HAP-1 (cell line): ENCODE data around the gene REPS1.

Experiments used
- DNase-seq, 2 experiments: peaks; one replicate each; pipeline ENCODE4 v3.0.0-alpha.2; 2016 to 2020; ENCODE audit warnings: low spot score in 2 of 2
- H3K27me3 ChIP-seq: fragments of 250-450 bp; sonication (Bioruptor Pico); 2 replicates; pipeline ENCODE4 v1.5.1; 2020; ENCODE audit warnings: low read depth, mild to moderate bottlenecking, moderate library complexity
- H3K36me3 ChIP-seq: fragments of 250-450 bp; sonication (Bioruptor Pico); replicated peaks from 2 replicates; pipeline ENCODE4 v1.5.1; 2020; ENCODE audit warnings: mild to moderate bottlenecking
- H3K4me1 ChIP-seq: fragments of 250-450 bp; sonication (Bioruptor Pico); 2 replicates; pipeline ENCODE4 v1.5.1; 2020; ENCODE audit warnings: mild to moderate bottlenecking
- H3K4me3 ChIP-seq: fragments of 250-450 bp; sonication (Bioruptor Pico); 2 replicates; pipeline ENCODE4 v1.5.1; 2020; ENCODE audit warnings: mild to moderate bottlenecking, moderate library complexity
- H3K9me3 ChIP-seq: fragments of 250-450 bp; sonication (Bioruptor Pico); 2 replicates; pipeline ENCODE4 v1.5.1; 2020; ENCODE audit warnings: mild to moderate bottlenecking, moderate library complexity
- in situ Hi-C: fragments of 300-500 bp; cut with MboI; formaldehyde crosslinking; loops from 3 replicates; pipeline ENCODE4 v1.14.3; 2020; ENCODE audit warnings: low sequenced_read_pairs, inconsistent platforms, mixed read lengths

The REPS1 gene

DNA sequence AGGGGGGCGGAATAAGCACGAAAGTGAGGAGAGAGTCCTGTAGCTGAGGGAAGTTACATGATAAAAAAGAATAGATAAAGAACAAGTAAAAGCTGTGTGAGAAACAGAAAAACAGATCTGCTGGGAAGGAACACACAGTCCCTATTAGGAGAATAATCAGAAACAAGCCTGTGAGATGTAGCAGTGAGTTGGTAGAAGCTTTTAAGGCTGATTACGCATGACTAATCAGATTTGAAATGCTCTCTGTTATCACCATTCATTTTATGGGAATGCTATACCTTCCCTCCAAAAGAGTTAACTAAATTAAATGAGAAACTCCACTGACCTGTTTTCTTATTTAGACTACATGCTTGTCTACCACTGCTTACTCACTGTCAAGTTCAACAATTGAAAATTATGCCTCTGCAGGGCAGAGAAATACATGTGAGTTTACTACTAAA is 15.8 kb downstream of the REPS1 start:
- Histone ChIP-seq H3K4me1 (peaks cover 22% of the 10 kb centered on the region), H3K36me3 (no peaks in the 10 kb centered on the region), H3K9me3 (no peaks in the 10 kb centered on the region), H3K4me3 (no peak overlapping the region), H3K27me3 (no peaks in the 10 kb centered on the region)
- in situ Hi-C loops = no loop called here
- no peak for DNase-seq

DNA sequence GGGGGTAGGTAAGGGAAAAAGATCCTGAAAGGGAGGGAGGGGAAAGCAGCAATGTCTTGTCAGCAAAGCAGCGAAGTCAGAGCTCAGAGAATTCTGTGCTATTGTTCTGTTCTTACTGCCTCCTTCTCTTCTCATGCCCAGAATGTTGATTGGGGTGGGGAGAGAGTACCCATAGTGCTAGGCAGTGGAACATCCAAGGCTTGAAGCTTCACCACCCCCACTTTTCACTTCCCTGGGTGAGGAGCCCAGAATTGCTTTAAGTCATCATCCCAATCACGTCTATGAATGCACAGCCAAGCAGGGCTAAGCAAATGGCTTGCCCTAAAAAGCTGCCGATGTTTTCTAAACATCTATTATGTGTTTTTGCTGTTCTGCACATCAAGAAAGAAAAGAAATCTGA is 16.5 kb downstream of the REPS1 start:
- in situ Hi-C loops = no loop called here
- Histone ChIP-seq H3K9me3 (no peaks in the 10 kb centered on the region), H3K27me3 (no peaks in the 10 kb centered on the region), H3K4me1 (peaks cover 19% of the 10 kb centered on the region), H3K4me3 (no peak overlapping the region), H3K36me3 (no peaks in the 10 kb centered on the region)
- no peak for DNase-seq

DNA sequence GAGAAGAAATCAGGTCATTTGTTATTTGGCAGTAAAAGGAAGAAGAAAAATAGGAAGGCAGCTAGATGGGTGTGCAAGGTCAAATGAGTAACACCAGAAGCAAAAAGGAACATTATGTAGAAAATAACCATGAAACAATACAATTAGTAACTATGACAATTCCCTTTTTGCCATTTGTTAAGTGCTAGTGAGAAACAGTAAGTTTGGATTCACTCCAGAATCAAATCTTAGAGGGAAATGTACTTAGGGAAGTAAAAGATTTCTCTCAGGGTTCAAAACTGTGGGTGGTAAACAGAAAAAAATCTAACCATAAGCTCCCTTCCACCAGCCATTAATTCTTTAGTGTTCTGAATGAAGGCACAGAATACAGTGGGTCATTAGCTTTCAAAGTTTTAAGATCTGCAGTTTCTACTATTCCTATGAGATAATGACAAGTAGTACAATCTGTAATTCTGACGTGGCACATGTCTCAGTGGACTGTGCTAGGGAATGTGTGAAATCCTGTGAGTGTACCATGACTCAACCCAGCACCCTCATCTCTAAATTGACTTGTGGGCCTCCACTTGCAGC is 17.1 kb downstream of the REPS1 start:
- in situ Hi-C loops = no loop called here
- H3K4me3 ChIP-seq = no peak overlapping the region

DNA sequence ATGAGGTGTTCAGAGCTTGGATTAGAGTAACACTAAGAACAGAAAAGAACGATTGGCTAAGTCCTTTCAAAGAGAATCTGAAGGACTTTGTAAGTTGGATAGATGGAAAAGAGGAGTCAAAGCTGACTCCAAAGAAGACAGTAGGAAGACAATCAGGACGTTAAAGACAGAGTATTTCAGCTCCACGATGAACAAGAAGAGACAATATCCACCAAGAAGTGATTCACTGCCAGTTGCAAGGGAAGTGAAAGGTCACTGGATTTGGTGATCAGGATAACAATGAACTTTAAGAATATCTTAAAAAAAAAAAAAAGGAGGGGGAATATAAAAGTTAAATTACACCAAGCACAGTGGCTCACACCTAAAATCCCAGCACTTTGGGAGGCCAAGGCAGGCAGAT is 17.9 kb downstream of the REPS1 start:
- peaks cover 22% of the 10 kb centered on the region for H3K4me1 ChIP-seq
- no peaks in the 10 kb centered on the region for H3K27me3 ChIP-seq
- no peaks in the 10 kb centered on the region for H3K36me3 ChIP-seq
- H3K4me3 ChIP-seq = no peak overlapping the region
- in situ Hi-C loops = no loop called here
- H3K9me3 ChIP-seq = no peaks in the 10 kb centered on the region
- DNase-seq = no peak

More for the DNA sequence above, 17.1 kb downstream of the REPS1 start:
- peaks cover 18% of the 10 kb centered on the region for H3K4me1 ChIP-seq
- no peak for DNase-seq
- no peaks in the 10 kb centered on the region for H3K9me3 ChIP-seq
- H3K27me3 ChIP-seq = no peaks in the 10 kb centered on the region
- no peaks in the 10 kb centered on the region for H3K36me3 ChIP-seq

DNA sequence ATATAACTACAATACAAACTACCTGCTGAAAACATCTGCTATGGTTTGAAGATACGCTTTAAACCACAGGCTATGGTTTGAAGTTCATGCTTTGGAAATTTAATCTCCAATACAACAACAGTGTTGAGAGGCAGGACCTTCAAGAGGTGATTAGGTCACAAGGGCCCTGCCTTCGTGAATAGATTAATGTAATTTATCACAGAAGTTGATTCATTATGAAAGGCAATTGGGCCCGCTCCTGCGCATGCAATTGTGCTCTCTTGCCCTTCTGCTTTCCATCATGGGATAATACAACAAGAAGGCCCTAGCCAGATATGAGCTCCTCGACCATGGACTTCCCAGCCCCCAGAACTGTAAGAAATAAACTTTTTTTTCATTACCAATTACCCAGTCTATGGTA is 21.2 kb downstream of the REPS1 start:
- H3K36me3 ChIP-seq = no peaks in the 10 kb centered on the region
- H3K4me1 ChIP-seq = peaks cover 8% of the 10 kb centered on the region
- DNase-seq = no peak
- no peaks in the 10 kb centered on the region for H3K9me3 ChIP-seq
- H3K4me3 ChIP-seq = no peak overlapping the region
- in situ Hi-C loops = no loop called here
- H3K27me3 ChIP-seq = no peaks in the 10 kb centered on the region

DNA sequence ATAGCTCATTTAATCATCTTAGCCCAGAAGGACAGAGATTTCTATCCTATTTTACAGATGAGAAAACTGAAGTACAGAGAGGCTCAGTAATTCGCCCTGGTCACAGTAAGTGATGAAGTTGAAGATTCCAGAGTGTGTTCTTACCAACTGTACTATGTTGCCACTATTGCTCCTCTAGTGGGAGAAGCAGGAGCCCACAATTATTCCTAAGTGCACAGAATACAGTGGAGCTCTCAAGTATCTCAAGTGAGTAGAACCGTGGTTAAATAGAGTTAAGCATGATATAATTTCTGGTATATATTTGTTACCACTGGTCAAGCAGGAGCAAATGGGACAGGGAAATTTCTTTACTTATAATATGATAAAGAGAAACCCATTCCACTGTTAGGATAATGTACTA is 22.1 kb downstream of the REPS1 start:
- H3K27me3 ChIP-seq = no peaks in the 10 kb centered on the region
- no peaks in the 10 kb centered on the region for H3K9me3 ChIP-seq
- in situ Hi-C loops = no loop called here
- no peak for DNase-seq
- H3K4me3 ChIP-seq = no peak overlapping the region
- no peaks in the 10 kb centered on the region for H3K36me3 ChIP-seq
- peaks cover 8% of the 10 kb centered on the region for H3K4me1 ChIP-seq

DNA sequence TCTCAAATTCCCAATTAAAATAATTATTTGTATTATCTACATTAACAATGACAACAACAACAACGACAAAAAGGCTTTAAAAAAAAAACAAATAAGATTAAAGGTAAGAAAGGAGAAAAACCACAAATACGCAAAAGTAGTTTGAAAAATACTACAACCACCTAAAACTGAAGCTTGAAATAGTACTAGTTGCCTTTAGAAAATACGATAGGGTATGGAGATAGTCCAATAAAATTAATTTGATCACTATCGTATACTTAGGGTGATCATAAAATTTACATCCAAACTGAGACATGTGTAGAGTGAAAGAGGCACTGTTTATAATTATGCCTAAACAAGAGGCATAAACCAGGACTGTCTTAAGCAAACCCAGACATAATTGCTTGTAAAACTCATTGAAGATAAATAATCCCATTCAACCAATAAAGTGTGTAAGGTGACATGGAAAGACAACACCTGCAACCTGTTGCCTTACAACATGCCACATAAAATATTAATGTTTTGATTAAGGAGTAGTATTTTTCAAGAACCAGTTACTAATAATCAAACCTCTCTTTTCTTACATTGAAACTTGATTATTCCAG is 22.7 kb downstream of the REPS1 start:
- Histone ChIP-seq H3K4me3 (no peak overlapping the region), H3K27me3 (no peaks in the 10 kb centered on the region), H3K9me3 (no peaks in the 10 kb centered on the region), H3K36me3 (no peaks in the 10 kb centered on the region), H3K4me1 (peaks cover 8% of the 10 kb centered on the region)
- in situ Hi-C loops = no loop called here
- no peak for DNase-seq

DNA sequence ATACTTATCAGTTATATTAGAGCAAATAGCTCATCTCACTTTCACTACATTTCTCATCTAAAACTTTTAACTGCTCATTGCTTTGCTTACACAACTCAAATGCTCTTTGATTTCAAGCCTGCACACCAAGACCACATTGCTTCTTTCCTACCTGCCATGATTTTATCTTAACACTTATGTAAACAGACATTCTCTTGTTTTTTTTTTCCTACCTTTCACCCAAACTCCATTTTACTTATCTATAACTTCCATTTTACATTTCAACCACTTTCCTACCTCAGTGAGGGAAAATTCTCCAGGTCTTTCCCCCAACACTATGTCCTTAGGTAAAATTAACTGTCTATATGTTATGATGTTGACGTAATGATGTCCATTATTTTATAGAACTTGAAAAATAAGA is 24.0 kb downstream of the REPS1 start:
- H3K27me3 ChIP-seq = no peaks in the 10 kb centered on the region
- no peak for DNase-seq
- in situ Hi-C loops = no loop called here

DNA sequence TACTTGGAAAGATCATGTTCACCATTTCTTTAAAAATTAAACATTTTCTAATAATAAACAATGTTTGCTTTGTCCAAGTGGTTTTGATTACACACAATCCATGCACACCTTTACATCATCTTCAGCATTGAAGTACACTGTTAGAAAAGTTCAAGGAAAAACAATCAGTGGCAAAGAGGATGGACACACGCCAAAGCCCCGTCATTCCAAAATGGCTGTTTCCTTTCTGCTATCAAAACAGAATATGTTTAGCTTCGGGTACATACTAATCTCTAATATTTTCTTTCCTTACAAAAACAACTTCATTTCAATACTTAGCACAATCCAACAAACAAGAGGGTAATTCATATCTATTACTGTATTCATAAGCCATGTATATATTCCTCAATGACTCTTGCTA is 24.5 kb downstream of the REPS1 start:
- in situ Hi-C loops = no loop called here
- H3K27me3 ChIP-seq = no peaks in the 10 kb centered on the region
- H3K4me3 ChIP-seq = no peak overlapping the region
- H3K9me3 ChIP-seq = no peaks in the 10 kb centered on the region
- DNase-seq = no peak
- H3K4me1 ChIP-seq = peaks cover 10% of the 10 kb centered on the region
- H3K36me3 ChIP-seq = no peaks in the 10 kb centered on the region

More for the DNA sequence above, 24.0 kb downstream of the REPS1 start:
- no peaks in the 10 kb centered on the region for H3K36me3 ChIP-seq
- H3K4me3 ChIP-seq = no peak overlapping the region
- peaks cover 10% of the 10 kb centered on the region for H3K4me1 ChIP-seq
- no peaks in the 10 kb centered on the region for H3K9me3 ChIP-seq

DNA sequence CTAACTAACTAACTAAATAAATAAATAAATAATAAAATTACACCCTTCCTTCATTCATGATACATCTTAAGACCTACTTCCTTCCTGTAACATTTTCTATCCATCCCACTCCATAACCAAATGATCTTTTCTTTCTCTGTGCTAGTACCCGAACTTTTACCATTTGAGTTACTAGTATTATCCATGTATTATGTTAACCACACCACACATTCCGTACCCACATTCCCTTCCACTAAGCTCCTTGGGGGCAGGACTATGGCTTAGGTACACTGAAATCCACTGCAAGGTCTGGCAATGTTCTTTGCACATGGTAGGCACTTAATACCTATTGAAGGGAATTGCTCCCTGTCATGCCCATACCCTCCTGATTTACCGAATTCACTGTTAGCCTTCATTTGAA is 24.9 kb downstream of the REPS1 start:
- in situ Hi-C loops = no loop called here

DNA sequence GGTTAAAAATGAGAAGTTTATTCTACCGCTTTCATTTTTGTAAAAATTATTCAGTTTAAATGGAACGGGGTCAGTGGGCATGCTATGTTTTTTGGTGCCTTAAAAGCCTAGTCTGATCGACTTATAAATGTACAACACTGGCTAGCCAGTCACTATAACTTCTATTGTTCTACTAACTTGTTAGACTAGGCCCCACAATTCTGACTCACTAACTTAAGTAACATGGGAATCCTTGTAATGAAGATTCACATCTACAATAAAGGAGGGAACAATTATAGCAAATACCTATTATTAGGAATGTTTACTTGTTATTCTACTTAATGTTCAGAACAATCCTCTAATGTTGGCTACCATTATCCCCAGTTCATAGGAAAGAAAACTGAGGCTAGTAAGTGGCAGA is 28.5 kb downstream of the REPS1 start:
- no peak overlapping the region for H3K4me3 ChIP-seq
- no peaks in the 10 kb centered on the region for H3K9me3 ChIP-seq
- no peaks in the 10 kb centered on the region for H3K36me3 ChIP-seq
- in situ Hi-C loops = no loop called here
- DNase-seq = no peak
- H3K27me3 ChIP-seq = no peaks in the 10 kb centered on the region
- 0 out of 2 replicates have a peak, but pooled peaks cover 2% of the 10 kb centered on the region for H3K4me1 ChIP-seq

More for the DNA sequence above, 24.9 kb downstream of the REPS1 start:
- no peak for DNase-seq
- no peaks in the 10 kb centered on the region for H3K36me3 ChIP-seq
- no peaks in the 10 kb centered on the region for H3K9me3 ChIP-seq
- no peak overlapping the region for H3K4me3 ChIP-seq
- no peaks in the 10 kb centered on the region for H3K27me3 ChIP-seq
- H3K4me1 ChIP-seq = peaks cover 10% of the 10 kb centered on the region

DNA sequence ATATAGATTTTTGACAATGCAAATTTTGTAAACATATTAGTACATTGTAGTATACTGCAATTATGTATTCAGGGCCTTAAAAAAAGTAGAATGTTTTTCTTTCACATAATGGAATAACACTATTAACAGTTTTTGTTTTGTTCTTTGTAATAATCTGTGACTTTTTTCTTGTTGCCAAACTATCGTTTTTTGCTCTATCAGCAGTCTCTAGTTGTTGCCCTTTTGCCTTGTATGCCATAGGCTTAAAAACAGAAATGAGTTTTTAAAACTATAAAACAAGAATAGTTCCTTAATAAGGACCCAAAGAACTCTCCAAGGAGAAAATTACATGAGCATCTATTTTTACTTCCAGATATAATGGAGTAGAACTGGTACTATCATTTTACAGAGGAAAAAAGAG is 29.5 kb downstream of the REPS1 start:
- no peaks in the 10 kb centered on the region for H3K27me3 ChIP-seq
- 0 out of 2 replicates have a peak, but pooled peaks cover 2% of the 10 kb centered on the region for H3K4me1 ChIP-seq
- no peak for DNase-seq
- no peaks in the 10 kb centered on the region for H3K9me3 ChIP-seq
- no peak overlapping the region for H3K4me3 ChIP-seq
- H3K36me3 ChIP-seq = no peaks in the 10 kb centered on the region
- in situ Hi-C loops = no loop called here

DNA sequence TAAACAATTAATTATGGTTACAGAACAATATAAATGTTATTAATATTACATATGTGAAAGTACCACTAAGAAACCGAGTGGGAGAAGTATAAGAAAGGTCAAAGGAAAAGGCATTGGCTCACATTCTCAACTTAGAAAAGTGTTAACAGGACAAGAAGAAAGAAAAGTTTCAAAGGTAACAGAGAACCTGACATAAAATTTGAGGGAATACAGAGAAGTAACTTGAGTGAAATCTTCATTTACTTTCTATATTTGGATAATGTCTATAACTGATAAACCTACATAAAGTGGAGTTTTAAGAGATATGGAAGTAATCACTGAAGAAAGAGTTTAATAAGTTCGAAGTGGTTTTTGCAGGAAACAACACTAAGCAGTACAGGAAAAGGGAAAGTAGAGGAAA is 30.1 kb downstream of the REPS1 start:
- Histone ChIP-seq H3K27me3 (no peaks in the 10 kb centered on the region), H3K4me1 (0 out of 2 replicates have a peak, but pooled peaks cover 2% of the 10 kb centered on the region), H3K9me3 (no peaks in the 10 kb centered on the region), H3K4me3 (no peak overlapping the region), H3K36me3 (no peaks in the 10 kb centered on the region)
- in situ Hi-C loops = no loop called here
- DNase-seq = no peak

DNA sequence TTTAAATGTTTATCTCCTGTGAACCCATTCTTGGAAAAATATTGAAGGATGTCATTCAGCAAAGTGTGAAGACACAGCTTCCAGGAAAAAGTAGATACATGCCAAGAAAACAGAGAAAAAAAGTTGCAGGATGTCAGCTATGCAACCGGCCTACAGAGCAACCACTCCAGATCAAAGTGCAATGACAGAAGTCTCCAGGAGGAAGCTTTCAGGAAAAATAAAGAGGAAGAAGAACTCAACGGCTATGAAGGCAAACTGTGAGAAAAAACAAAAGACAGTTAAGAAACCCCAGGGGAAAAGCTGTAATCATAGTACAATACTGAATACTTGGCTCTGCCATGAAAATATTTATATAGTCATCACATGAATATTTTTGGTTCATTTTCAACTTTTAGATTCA is 30.6 kb downstream of the REPS1 start:
- Histone ChIP-seq H3K36me3 (no peaks in the 10 kb centered on the region), H3K4me3 (no peak overlapping the region), H3K9me3 (no peaks in the 10 kb centered on the region), H3K27me3 (no peaks in the 10 kb centered on the region), H3K4me1 (0 out of 2 replicates have a peak, but pooled peaks cover 2% of the 10 kb centered on the region)
- DNase-seq = no peak
- in situ Hi-C loops = no loop called here
